GM18505 (cell line): ENCODE data around the gene PLA2G4C.

Experiments
- ATAC-seq: cut with Tn5 transposase; IDR thresholded peaks from one replicate; pipeline ENCODE4 v1.9.1; 2021; ENCODE audit not compliant: unreplicated experiment
- POLR2A ChIP-seq: IDR thresholded peaks from 4 replicates; pipeline ENCODE4 v1.6.1; 2011; ENCODE audit warnings: borderline replicate concordance; ENCODE audit not compliant: insufficient read depth, insufficient read length; ENCODE audit errors: extremely low read depth

PLA2G4C gene

DNA sequence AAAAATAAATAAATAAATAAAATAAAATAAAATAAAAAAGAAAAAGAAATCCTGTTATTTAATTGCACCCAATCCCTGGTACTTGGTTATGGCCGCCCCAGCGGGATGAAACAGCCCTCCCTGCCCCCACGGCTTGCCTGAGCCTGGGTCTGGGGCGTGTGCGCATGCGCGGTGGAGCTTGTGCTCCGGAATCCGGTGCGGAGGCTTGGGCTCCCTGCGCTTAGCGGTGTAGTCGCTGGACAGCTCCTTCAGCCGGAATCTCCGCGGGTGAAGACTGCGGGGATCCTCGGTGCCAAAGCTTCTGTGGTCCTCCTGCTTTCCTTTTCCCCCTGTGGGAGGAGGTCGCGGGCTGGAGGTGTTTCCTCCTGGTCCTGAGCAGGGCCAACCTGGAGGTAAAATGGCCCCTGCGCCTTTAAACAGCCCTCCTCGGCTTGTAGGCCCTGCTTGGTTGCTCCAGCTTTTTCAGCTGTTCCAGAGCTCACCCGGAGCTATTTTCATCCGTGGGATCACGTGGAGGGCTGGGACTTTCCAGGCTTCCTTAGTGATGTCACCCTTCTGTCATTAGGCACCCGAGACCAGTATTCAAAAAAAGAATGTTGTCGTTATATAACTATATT is at the start of gene PLA2G4C:
TSS of gene PLA2G4C (minus strand) at position 468 of the 617 bp plus-strand sequence. CDS start 4,288 bp downstream, outside the sequence.
- peak; percentile 64 for ATAC-seq
- peak; percentile 81 for TF ChIP-seq POLR2A

GRCh38 chr19:48158210-48158790 is 47.7 kb upstream of the PLA2G4C start:
- no peak for ATAC-seq
- TF ChIP-seq POLR2A: no peak

- no peak for TF ChIP-seq POLR2A
Measured at GRCh38 chr19:48154003-48154402, 43.4 kb upstream of the PLA2G4C start.

GRCh38 chr19:48152551-48152950 is 41.9 kb upstream of the PLA2G4C start:
- no peak for ATAC-seq
- TF ChIP-seq POLR2A: no peak

More at GRCh38 chr19:48154003-48154402, 43.4 kb upstream of the PLA2G4C start:
- no peak for ATAC-seq

DNA sequence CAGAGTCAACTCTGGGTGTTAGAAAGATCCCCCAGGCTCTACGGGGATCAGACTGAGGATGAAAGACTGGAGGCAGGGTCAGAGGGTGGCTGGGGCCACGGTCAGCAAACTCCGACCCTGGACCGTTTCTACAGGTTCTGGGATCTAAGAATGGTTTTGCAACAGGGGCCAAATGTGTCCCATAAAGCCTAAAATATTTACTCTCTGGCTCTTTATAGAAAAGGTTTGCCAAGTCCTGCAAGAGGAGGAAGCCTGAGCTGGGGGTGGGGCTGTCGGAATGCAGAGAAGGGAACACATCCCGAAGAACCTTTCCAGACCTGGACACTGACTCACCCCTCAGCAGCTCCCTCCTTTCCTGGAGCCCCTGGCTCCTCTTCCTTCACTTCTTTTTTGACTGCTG is 38.8 kb upstream of the PLA2G4C start:
- TF ChIP-seq POLR2A: no peak
- ATAC-seq: no peak

DNA sequence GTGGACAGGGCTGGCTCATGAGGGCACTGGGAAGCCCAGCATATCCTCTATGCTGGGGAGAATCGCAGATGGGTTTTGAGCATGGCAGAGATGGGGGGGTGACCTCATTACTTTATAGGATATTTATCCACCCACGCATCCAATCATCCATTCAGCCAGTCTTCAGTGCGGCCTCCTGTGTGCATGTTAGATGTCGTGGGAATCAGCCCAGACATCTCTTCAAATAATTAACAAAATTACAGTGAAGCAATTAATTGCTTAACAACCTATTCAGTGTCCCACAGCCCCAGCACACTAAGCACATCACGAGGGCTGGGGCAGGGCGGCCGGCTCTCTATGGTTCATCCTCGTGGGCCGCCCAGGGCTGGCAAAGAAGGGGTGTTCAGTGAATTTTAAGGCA is 38.0 kb upstream of the PLA2G4C start:
- no peak for ATAC-seq
- TF ChIP-seq POLR2A: no peak

DNA sequence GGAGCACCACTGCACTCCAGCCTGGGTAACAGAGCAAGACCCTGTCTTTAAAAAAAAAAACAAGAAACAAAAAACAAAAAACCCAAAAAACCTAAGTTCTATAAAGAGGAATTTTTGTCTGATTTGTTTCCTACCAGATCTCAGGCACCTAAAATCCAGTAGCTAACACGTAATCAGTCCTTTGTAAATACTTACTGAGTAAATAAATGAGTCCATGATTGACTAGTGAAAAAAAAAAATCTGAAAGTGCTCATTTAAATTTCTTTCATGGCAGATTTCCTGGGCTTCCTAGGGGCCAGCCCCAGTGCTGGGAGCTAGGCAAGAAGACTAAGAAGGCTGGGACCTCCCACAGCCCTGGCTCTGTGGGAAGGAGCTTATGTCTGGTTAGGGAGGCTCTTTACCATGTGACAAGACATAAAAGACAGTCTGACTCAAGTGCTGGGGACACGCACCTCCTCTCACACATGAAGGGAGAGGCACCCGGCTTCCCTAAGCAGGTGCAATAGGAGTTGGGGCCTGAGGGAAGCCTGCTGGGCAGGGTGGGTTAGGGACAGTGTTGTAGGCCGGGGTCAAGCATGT is 37.1 kb upstream of the PLA2G4C start:
- ATAC-seq: no peak
- TF ChIP-seq POLR2A: no peak

DNA sequence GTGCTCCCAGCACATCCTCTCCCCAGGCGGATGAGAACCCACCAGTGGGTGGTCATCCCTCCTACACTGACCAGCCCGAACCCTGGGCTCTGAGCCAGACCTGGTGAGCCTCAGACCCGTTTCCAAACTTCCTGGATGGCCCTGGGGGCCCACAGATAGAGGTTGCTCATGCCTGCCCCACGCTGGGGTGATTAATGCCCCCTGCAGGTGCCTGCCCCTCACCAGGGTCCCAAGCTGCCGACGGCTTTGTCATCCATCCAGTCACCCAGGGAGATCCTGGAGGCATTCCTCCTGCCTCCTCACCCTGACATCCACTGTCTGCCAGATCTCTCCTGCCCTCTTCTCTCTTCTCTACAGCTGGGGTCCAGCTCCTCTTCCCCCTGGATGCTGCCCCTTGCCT is 28.4 kb upstream of the PLA2G4C start:
- no peak for ATAC-seq

DNA sequence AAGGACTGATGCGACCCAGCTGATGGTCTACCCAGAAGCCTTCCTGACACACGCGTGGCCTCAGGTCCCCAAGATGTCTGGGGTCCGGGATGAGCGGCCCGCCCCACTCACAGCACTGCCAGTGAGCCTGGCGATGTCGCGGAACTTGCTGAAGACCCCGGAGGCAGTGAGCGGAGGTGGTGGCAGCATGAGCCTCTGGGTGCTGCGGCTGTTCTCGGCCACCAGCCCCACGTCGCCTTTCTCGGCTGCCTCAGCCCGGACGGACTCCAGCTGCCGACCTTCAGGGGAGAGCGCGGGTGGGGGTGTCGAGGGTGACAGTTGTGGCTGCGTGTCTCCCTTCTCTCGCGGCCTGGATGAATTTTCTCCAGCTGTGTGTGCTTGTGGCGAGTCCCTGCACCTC is 26.8 kb upstream of the PLA2G4C start:
- no peak for TF ChIP-seq POLR2A

More for the DNA sequence above, 28.4 kb upstream of the PLA2G4C start:
- no peak for TF ChIP-seq POLR2A

DNA sequence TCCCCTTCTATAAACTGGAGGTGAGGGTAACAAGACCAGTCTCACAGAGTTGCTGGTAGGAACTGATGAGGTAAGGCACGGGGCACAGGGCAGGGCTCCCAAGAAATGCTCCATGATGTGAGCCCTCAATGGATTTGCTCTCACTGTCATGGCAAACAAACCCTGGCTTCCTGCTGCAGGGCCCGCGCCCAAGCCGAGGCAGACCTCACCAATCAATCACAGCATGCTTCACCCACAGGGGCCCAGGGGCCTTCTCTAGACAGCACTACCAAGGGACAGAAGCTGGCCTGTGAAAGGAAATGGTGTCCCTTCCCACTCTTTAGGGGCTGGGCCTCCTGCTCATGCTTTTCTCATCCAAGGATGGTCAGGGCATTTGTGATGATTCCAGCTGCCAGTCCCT is 25.9 kb upstream of the PLA2G4C start:
- ATAC-seq: no peak
- no peak for TF ChIP-seq POLR2A

More for the DNA sequence above, 26.8 kb upstream of the PLA2G4C start:
- ATAC-seq: no peak

GRCh38 chr19:48135411-48135810 is 24.8 kb upstream of the PLA2G4C start:
- ATAC-seq: no peak
- TF ChIP-seq POLR2A: no peak

DNA sequence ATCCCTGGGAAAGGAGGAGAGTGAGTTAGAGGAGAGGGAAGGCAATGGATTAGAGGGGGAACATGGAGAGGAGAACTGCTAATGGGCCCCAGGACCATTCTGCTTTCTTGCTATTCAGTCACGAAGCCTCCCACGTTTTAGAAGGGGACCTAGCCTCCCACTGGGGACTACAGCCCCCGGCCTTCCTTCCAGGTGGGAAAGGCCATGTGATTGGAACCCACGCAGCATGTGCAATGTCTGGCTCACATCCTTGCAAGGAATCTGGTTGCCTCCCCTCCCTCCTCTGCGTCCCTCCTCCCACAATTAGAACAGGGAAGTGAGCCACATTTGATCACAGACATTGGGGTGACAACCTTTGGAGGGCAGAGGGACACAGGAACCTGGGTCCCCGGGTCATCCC is 22.5 kb upstream of the PLA2G4C start:
- TF ChIP-seq POLR2A: no peak

GRCh38 chr19:48127561-48127960 is 16.9 kb upstream of the PLA2G4C start:
- ATAC-seq: no peak
- no peak for TF ChIP-seq POLR2A

More for the DNA sequence above, 22.5 kb upstream of the PLA2G4C start:
- no peak for ATAC-seq

- no peak for ATAC-seq
- no peak for TF ChIP-seq POLR2A
Measured at GRCh38 chr19:48123907-48124651, 13.5 kb upstream of the PLA2G4C start.

- ATAC-seq: no peak
- no peak for TF ChIP-seq POLR2A
Measured at GRCh38 chr19:48122421-48122820, 11.8 kb upstream of the PLA2G4C start.
